WTC11 (cell line): ENCODE measurements around the gene TFCP2.

Experiments
- ARID4B ChIP-seq: sonication (generic); formaldehyde crosslinking; IDR thresholded peaks from 2 replicates; pipeline ENCODE4 v1.8.0; 2023; ENCODE audit warnings: missing genetic modification reagents, mild to moderate bottlenecking, borderline replicate concordance
- HMGXB4 ChIP-seq: sonication (generic); formaldehyde crosslinking; IDR thresholded peaks from 2 replicates; pipeline ENCODE4 v1.8.1; 2023; ENCODE audit warnings: mild to moderate bottlenecking, moderate library complexity, missing genetic modification reagents

- TF ChIP-seq HMGXB4, result no peak
- TF ChIP-seq ARID4B (CRISPR knock-in tag), result no peak
These were observed 9.1 kb downstream of the TFCP2 start for GRCh38 chr12:51163795-51164194.
